ENCODE data around the gene PAAF1. TPM values are rescaled to one million over a fixed set of nuclear protein-coding genes. Genes with fewer than 3 reads are reported as not detected.

The PAAF1 gene
- total and polyA plus RNA-seq, 10 of the 15 experiments (the other 5 are each of a cell fraction or from before 2014, with no cell fraction given): 13.7 to 70.6 (median 29.1) TPM

- H3K4me3 ChIP-seq: no peak overlapping the region
- no peaks in the 10 kb centered on the region for H3K4me1 ChIP-seq (ENCODE audit: control insufficient read depth, insufficient read depth, low read length)
- no peak overlapping the region for H3K27ac ChIP-seq (ENCODE audit: control insufficient read depth, insufficient read depth)
- no peaks in the 10 kb centered on the region for H3K27me3 ChIP-seq (replicated peaks in 1 of 2; ENCODE audit: control insufficient read depth in 2 of 2, insufficient read depth in 2 of 2, low read length in 1 of 2)
- no peaks in the 10 kb centered on the region for H3K9me3 ChIP-seq (replicated peaks; ENCODE audit: control insufficient read depth, insufficient read depth, low read length)
- no peak overlapping the region for H2AFZ ChIP-seq (ENCODE audit: control insufficient read depth, low read depth, low read length)
- no peaks in the 10 kb centered on the region for H4K20me1 ChIP-seq (ENCODE audit: control insufficient read depth, insufficient read depth)
- SMC1A ChIA-PET (ENCODE audit: uncharacterized antibody, unreplicated experiment): interaction anchor here (1.0 kb wide), 1 partner anchor 10 kb away, joined by 3 read pairs; no protein-coding TSS in a partner anchor
- no peak for ATAC-seq
- no peaks in the 10 kb centered on the region for H3K36me3 ChIP-seq (ENCODE audit: control insufficient read depth in 2 of 2, insufficient read depth in 2 of 2, low read length in 1 of 2)
- no TSS peak for BruUV-seq (replicated peaks)
- in situ Hi-C loops (cut with MboI): no loop called here
- TF ChIP-seq WRNIP1 (IDR thresholded peaks at IDR 0.05; ENCODE audit: borderline replicate concordance, low read depth, low read length) (no peak), NRF1 (conservative IDR thresholded peaks at IDR 0.05; ENCODE audit: low read depth, low read length) (no peak), ZNF384 (IDR thresholded peaks at IDR 0.05; ENCODE audit: borderline replicate concordance, low read depth, low read length) (no peak)
- no peak overlapping the region for H3K4me2 ChIP-seq (ENCODE audit: control insufficient read depth, insufficient read depth)
- POLR2A ChIA-PET: no interaction called here
- intact Hi-C loops (cut with micrococcal nuclease; ENCODE audit: unreplicated experiment): no loop called here
- 24% methylated on average over 4 of the region's 4 CpGs for WGBS (ENCODE audit: insufficient coverage, insufficient replicate concordance, low lambda C conversion rate, missing lambda C conversion rate)
- FAIRE-seq: no peak
- RAD21 ChIA-PET (ENCODE audit: unreplicated experiment): no interaction called here
- no peak for DNase-seq (ENCODE audit: low read depth, low spot score)
- no peaks in the 10 kb centered on the region for H3K79me2 ChIP-seq (ENCODE audit: control insufficient read depth, insufficient read depth, low read length)
- CTCF ChIA-PET: no interaction called here
- H3K9ac ChIP-seq (ENCODE audit: control insufficient read depth, insufficient read depth, low read length): no peak overlapping the region
These were observed 68.6 kb downstream of the PAAF1 start for GRCh38 chr11:73945396-73945795.

GRCh38 chr11:73946798-73947458, 70.1 kb downstream of the PAAF1 start:
- no TSS peak for BruUV-seq (replicated peaks)
- no peak for TF ChIP-seq E4F1 (IDR thresholded peaks at IDR 0.05; ENCODE audit: borderline replicate concordance, partially characterized antibody)
- no peak for TF ChIP-seq CEBPZ (IDR thresholded peaks at IDR 0.05; ENCODE audit: low read depth, low read length)
- Histone ChIP-seq H3K27me3 (replicated peaks in 1 of 2; ENCODE audit: control insufficient read depth in 2 of 2, insufficient read depth in 2 of 2, low read length in 1 of 2) (no peaks in the 10 kb centered on the region), H2AFZ (ENCODE audit: control insufficient read depth, low read depth, low read length) (no peak overlapping the region), H3K9ac (ENCODE audit: control insufficient read depth, insufficient read depth, low read length) (no peak overlapping the region), H3K79me2 (ENCODE audit: control insufficient read depth, insufficient read depth, low read length) (no peaks in the 10 kb centered on the region), H3K36me3 (ENCODE audit: control insufficient read depth in 2 of 2, insufficient read depth in 2 of 2, low read length in 1 of 2) (no peaks in the 10 kb centered on the region), H4K20me1 (ENCODE audit: control insufficient read depth, insufficient read depth) (no peaks in the 10 kb centered on the region), H3K27ac (ENCODE audit: control insufficient read depth, insufficient read depth) (no peak overlapping the region), H3K4me3 (no peak overlapping the region), H3K4me1 (ENCODE audit: control insufficient read depth, insufficient read depth, low read length) (no peaks in the 10 kb centered on the region), H3K9me3 (replicated peaks; ENCODE audit: control insufficient read depth, insufficient read depth, low read length) (no peaks in the 10 kb centered on the region), H3K4me2 (ENCODE audit: control insufficient read depth, insufficient read depth) (no peak overlapping the region)
- DNase-seq (ENCODE audit: low read depth, low spot score): no peak
- intact Hi-C loops (cut with micrococcal nuclease; ENCODE audit: unreplicated experiment) (no loop called here), in situ Hi-C loops (cut with MboI) (no loop called here)
- ChIA-PET POLR2A (interaction anchor here (0.5 to 0.7 kb wide), 3 partner anchors 12 to 250 kb away, joined by 3 to 9 read pairs (median 4); no protein-coding TSS in a partner anchor), RAD21 (ENCODE audit: unreplicated experiment) (interaction anchor here (1.4 kb wide), 1 partner anchor 17 kb away, joined by 3 read pairs; no protein-coding TSS in a partner anchor), CTCF (no interaction called here), SMC1A (ENCODE audit: uncharacterized antibody, unreplicated experiment) (interaction anchor here (0.5 to 0.6 kb wide), 2 partner anchors 43 to 127 kb away, joined by 3 read pairs; no protein-coding TSS in a partner anchor)
- ATAC-seq: no peak
- FAIRE-seq: no peak
- WGBS (ENCODE audit: insufficient coverage, insufficient replicate concordance, low lambda C conversion rate, missing lambda C conversion rate): 65% methylated on average over 13 of the region's 13 CpGs
